NCI-H1930 (cell line): ENCODE measurements around the gene MAPK1.
"Not testable (repeated sequence)": the region's sequence is repeated elsewhere in the genome, so short reads cannot be mapped to it uniquely, and the experiment has no call there.

Experiments used
- DNase-seq, 2 experiments: peaks; one replicate each; lab custom pipeline; 2025; lab: John Stamatoyannopoulos, UW

The MAPK1 gene

GRCh38 chr22:21818487-21819182 is 48.8 kb downstream of the MAPK1 start:
- DNase-seq, result no peak

- not testable (repeated sequence) for DNase-seq
These were observed 50.0 kb downstream of the MAPK1 start for GRCh38 chr22:21817497-21817853.

- no peak for DNase-seq
These were observed 50.5 kb downstream of the MAPK1 start for GRCh38 chr22:21816787-21817496.

GRCh38 chr22:21816472-21816786 is 51.0 kb downstream of the MAPK1 start:
- no peak for DNase-seq

GRCh38 chr22:21815958-21816357 is 51.5 kb downstream of the MAPK1 start:
- no peak for DNase-seq

- no peak for DNase-seq
These were observed 52.1 kb downstream of the MAPK1 start for GRCh38 chr22:21815357-21815756.

GRCh38 chr22:21811982-21812381 is 55.5 kb downstream of the MAPK1 start:
- DNase-seq, result no peak

GRCh38 chr22:21807544-21808529 is 59.6 kb downstream of the MAPK1 start:
- DNase-seq, result no peak

GRCh38 chr22:21805325-21805724 is 62.1 kb downstream of the MAPK1 start:
- DNase-seq, result not testable (repeated sequence)

- no peak for DNase-seq
These were observed 63.6 kb downstream of the MAPK1 start for GRCh38 chr22:21803811-21804249.

GRCh38 chr22:21802673-21803072 is 64.8 kb downstream of the MAPK1 start:
- DNase-seq, result no peak

GRCh38 chr22:21802056-21802455 is 65.4 kb downstream of the MAPK1 start:
- no peak for DNase-seq

- DNase-seq, result not testable (repeated sequence)
These were observed 66.2 kb downstream of the MAPK1 start for GRCh38 chr22:21801304-21801644.

GRCh38 chr22:21800552-21801303 is 66.7 kb downstream of the MAPK1 start:
- DNase-seq, result no peak

- no peak for DNase-seq
These were observed 69.8 kb downstream of the MAPK1 start for GRCh38 chr22:21797444-21798221.

GRCh38 chr22:21796863-21797262 is 70.6 kb downstream of the MAPK1 start:
- no peak for DNase-seq

- no peak for DNase-seq
These were observed 71.2 kb downstream of the MAPK1 start for GRCh38 chr22:21796231-21796630.

- not testable (repeated sequence) for DNase-seq
These were observed 73.7 kb downstream of the MAPK1 start for GRCh38 chr22:21793716-21794115.

- no peak for DNase-seq
These were observed 75.5 kb downstream of the MAPK1 start for GRCh38 chr22:21791635-21792625.
